Measurements from ENCODE around the gene GAB2.

GAB2 gene

DNA sequence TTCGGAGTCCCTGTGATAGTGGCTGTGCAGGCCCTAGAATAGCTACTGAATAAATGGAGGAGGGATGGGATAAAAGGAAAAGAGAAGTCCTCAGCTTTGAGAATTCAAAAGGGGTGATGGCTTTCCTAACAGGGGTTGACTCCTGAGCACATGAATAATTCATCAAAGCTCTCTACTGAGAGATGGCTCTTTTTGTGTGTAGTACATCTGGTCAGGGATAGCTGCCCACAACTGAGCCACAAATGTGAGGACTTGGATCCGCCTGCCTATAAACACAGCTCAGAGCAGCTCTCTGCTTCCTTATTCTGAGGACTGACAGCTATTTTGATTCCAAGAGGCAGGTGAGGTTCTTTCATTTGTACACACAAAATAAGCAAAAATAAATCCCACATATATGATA, 146.6 kb downstream of the GAB2 start:
- DNase-seq: no peak

DNA sequence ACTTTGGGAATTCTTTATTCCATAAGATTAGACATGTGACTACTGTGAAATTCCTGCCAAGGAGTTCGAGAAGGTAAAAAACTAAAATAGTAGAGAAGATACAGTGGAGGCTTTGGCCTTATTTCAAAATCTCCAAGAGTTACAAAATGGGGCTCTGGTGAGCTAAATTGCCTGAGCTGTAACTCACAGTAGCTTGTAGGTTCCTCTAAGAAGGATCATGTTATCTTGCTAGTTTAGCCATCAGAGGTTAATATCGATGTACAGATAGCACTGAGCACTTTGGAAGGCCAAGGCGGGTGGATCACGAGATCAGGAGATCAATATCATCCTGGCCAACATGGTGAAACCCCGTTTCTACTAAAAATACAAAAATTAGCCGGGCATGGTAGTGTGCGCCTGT, 147.8 kb downstream of the GAB2 start:
- DNase-seq: no peak

DNA sequence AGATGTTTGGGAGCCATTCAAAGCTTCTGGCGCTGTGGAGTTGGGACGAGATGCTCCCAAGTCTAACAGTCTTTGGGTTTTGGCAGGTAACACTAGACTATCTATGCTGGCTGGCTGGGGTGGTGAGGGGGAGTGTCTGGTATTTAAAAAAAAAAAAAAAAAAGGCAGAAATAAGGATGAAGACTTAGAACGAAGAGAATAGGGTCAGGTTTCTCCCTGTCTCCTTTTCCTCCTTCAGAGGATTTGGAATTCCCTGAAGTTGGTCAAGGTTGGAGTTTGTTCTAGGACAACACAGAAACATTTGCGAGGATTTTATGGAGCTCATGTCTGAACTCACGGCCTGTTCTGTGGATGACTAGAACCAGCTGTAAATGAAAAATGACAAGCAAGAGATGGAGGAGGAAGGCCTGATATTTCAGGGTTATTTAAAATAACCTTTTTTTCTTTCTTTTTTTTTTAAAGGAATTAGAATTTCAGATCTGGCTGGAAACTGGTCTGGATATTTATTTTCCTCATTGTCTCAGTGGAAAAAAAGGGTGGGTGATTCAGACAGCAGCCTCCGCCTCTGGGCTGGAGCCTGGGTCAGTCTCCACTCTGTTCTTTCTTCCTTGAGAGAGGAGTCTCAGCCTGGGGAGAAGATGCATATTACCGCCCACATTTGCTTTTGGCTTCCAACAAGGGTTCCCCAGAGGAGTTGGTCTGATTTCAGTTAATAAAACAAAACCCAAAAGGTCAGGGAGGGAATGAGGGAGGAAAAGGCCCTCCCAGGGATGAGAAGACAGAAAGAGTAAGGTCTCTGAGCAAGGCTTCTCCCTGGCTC, 148.8 kb downstream of the GAB2 start:
- DNase-seq: peak; percentile 75

GRCh38 chr11:78266451-78266850, 151.2 kb downstream of the GAB2 start:
- no peak for DNase-seq

DNA sequence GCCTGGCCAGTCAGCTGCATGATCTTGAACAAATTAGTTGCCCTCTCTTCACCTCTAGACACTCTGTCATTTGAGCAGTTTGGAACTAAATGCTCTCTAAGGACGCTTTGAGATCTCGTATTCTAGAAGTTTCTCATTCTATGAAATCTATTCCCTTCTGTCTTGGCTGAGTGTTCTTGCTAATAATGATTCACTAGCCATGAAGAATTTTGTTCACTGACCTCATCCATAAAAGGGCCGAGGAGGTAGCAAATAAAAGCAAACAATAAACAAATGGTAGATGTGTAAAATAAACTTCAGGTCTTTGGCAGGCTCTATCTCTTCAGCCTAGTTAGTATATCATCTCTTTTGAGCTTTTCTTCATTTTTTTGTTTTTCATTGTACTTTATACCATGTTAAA, 152.3 kb downstream of the GAB2 start:
- no peak for DNase-seq

DNA sequence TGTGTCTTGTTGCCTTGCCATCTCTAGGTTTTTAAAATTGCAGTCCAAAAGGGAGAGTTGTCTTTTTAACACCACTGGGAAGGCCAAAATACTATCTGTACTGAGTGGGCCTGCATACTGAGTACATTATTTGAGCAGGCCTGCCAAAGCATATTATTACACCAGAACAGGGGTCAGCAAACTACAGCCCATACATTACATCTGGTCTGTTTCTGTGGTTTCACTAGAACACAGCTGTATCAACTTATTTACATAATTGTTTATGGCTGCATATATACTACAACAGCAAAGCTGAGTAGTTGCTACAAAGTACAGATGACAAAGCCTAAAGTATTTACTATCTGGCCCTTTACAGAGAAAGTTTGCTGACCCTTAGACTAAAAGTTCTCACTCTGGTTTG, 154.9 kb downstream of the GAB2 start:
- DNase-seq: peak; percentile 48

DNA sequence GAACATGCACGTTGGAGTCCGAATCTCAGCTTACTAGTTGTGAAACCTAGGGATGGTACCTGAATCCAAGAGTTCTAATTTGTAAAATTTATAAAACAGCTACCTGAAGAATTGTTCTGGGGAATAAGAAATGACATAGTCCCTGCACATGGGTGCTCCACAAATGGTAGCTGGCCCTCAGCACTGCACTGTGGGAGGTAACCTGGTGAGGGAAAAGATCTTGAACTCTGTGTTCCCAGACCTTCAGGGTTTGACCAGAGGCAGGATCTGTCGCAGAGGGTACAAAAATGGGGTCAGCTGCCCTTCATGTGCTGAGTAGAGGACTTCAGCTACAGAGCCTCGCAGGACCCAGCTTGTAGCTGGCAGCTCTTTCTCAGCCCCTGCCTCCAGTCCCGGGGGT, 155.4 kb downstream of the GAB2 start:
- DNase-seq: no peak

- DNase-seq: no peak
Observed at GRCh38 chr11:78261828-78262227, 155.8 kb downstream of the GAB2 start.

DNA sequence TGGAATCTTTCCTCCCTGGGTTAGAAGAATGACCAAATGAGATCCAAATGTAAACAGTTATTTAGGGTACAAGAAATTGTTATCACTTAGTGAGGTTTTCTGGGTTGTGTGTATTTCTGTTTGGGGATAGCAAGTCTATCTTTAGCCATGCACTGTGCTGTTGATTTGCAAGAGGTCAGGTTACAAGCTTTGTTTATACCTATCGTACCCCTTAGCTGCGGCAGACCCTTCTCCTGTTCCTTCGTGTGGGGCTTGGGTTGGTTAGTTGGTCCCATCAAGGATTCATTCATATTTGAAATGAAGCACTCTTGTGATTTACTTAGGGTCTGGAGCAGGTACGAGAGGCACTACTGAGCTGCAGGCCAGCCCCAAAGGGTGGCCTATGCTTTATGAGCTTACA, 156.3 kb downstream of the GAB2 start:
- DNase-seq: no peak

DNA sequence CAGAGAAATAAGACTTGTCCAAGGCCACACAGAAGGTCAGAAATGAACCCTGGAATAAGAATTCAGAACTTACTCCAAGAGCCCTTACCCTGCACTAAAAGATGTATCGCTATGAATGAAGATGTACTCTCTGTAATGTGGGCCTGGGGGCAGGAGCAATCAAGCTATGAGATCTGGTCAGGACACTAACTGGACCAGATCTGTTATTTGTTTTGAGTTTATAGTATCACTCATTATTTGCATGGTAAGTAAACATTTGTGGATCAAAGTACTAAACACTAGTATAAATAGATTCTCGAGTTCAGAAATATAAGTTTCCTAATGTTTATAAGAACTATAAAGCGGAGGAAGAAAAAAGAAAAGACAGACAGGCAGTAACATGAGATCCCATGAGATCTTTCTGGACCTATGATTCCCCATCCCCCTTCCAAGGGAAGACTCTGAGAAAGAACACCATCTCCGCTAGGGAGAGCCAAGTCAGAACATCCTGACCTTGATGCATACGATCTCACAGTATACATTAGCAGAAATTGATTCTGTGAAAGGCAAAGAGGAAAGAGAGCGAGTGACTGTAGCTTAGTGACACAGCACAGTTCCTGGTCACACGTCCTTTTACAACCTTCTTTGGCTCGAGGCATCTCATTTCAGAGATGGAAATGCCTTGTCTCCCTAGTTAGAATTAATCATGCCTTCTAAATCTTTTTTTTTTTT, 157.7 kb downstream of the GAB2 start:
- no peak for DNase-seq

DNA sequence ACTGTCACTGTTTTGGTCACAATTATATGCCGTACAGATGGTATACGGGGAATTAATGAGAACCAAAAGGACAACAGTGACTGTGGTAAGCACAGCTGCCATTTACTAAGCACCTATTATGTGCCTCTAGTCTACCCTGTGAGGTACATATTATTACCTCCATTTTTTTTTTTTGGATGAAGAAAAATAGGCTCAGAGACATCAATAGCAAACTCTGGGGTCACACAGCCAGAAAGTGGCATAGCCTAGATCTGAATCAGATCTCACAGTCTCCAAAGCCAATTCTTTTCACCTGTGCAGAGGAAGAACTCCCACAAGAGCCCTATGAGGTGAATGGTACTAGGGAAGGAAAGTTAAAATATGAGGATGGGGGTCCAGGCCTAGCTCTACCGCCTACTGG, 160.0 kb downstream of the GAB2 start:
- DNase-seq: no peak

GRCh38 chr11:78256962-78257361, 160.7 kb downstream of the GAB2 start:
- peak; percentile 30 for DNase-seq

DNA sequence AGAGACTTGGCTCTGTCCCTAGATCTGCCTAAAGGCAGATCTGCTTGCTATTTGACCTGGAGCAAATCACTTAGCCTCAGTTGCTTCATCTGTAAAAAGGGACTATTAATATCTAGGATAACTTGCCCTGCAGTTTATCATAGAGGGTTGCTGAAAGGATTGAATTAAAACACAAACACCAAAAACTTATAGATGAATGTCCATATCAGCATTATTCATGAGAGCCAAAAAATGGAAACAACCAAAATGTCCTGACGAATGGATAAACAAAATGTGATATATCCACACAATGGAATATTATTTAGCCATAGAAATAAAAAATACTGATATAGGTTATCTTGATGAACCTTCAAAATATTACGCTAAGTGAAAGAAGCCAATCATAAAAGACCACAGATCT, 161.7 kb downstream of the GAB2 start:
- no peak for DNase-seq

- DNase-seq: no peak
Observed at GRCh38 chr11:78254268-78254667, 163.4 kb downstream of the GAB2 start.

DNA sequence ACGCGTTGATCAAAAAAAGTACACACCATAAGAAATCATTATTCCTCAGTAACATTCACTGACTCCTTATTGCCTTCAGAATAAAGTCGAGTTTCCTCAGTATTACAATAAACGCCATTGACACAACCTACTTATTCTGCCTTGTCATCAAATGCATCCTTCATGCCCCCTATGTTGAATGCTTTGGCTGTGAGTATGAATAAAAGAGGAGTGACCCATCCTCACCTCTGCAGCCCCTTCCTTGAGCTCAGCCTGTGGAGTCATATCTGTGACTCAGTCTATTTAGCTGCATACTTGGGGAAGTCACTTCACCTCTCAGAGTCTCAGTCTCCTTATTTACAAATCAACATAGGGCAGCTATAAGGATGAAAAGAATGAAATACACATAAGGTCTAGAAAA, 163.8 kb downstream of the GAB2 start:
- no peak for DNase-seq

- peak; percentile 38 for DNase-seq
Observed at GRCh38 chr11:78251083-78251775, 166.4 kb downstream of the GAB2 start.

DNA sequence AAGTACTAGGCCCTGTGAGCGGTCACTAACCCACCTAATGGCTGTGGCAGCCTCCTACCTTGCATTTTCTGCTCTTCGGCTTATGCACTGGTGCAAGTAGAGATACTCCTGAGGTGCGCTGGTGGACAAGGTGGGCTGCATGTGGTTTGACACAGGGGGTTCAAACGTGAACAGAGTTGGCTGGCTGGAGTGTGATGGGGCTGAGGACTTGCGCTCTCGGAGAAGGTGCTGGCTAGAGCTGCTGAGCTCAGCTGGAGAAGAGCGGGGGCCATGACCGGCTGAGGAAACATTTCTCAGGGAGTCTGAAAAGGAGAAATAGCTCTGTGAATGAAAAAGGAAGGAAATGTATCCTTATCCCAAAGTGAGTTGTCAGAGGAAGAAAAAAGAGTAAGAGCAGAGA, 167.5 kb downstream of the GAB2 start:
- DNase-seq: no peak

DNA sequence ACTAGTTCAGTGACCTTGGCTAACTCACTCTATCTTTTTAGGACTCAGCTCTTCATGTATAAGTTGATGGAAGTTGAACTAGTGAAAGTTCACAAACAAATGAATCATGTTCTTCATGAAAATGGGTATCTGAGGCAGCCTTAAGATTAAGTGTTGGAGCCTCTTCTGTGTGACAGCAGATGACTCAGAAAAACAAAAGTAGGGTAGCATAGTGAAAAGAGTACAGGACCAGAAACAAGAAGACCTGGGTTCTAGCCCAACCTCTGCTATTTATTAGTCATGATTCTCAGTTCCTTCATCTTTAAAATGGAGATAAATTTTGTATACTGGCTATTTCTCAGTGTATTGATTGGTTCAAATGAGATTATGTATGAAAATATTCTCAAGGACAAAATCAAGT, 168.7 kb downstream of the GAB2 start:
- DNase-seq: no peak

DNA sequence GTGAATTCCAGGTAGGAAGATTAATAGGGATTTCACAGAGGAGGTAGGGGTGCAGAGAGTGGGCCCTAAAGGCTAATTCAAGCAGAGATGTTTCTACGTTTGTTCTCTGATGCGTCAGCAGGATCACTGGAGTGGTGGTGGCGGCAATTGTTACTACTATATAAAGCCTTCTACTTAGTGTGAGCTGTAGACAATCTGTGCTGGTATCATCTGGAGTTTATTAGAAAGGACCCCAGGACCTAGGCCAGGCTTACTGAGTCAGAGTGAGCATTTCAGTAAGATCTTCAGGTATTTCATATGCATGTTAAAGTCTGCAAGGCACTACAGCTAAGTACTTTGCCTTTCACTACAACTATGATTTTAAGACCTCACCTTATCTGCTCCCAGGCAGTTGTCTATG, 169.4 kb downstream of the GAB2 start:
- DNase-seq: no peak

- no peak for DNase-seq
Observed at GRCh38 chr11:78244546-78245255, 172.9 kb downstream of the GAB2 start.

DNA sequence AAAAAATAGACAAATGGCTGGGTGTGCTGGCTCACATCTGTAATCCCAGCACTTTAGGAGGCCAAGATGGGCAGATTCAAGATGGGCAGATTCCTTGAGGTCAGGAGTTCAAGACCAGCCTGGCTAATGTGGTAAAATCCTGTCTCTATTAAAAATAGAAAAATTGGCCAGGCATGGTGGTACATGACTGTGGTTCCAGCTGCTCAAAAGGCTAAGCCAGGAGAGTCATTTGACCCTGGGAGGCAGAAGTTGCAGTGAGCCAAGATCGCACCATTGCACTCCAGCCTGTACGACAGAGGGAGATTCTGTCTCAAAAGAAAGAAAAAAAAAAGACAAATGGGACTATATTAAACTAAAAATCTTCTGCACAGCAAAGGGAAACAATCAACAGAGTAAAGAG, 173.5 kb downstream of the GAB2 start:
- DNase-seq: no peak

GRCh38 chr11:78241475-78241874, 176.1 kb downstream of the GAB2 start:
- no peak for DNase-seq

DNA sequence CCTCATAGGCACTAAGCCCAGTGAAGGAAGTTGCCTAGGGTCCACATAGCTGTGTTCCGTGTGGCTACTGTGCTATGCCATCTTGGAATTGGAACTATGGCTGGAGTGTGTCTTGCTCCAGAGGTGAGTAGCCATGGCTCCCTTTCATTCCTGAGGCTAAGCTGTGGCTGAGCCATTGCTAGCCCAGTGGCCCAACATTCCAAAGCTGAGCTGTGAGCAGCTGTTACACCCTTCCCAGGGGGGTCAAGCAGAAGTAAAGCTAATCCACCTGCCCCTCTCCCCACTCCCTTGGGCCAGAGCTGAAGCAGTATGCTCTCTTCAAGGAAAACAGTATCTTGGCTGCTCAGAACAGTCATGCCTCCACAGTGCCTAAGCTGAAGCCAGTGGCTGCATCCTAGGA, 177.8 kb downstream of the GAB2 start:
- no peak for DNase-seq

Data from right hindlimb (tissue), 1 donor.